ENCODE data around the gene IL2RG.

Gene IL2RG

DNA sequence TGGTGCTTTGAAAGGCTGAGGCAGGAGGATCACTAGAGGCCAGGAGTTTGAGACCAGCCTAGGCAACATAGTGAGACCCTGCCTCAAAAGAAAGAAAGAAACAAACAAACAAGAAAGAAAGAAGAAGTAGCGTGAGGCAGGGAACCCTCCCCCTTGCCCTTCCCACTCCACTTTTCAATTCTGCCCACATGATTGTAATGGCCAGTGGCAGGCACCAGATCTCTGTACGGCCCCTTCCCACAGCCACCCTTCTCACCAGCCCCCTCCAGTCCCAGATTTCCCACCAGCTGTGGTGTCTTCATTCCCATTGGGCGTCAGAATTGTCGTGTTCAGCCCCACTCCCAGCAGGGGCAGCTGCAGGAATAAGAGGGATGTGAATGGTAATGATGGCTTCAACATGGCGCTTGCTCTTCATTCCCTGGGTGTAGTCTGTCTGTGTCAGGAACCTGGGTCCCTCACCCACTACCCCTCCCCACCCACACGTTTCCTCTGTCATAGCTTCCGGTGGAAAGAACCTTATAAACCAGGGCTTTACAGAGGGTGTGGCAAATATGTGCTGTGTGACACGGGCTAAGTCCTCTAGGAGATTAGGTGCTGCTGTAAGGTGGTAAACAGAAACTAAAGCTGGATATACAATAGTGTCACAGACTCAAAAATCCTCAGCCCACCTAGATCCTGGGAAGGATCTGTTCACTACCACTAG lies at the start of gene IL2RG:
Gene IL2RG (minus strand): TSS at position 437 of the 703 bp plus-strand sequence. CDS start 38 bp downstream, at position 399.
- peak in 1 of 2 donors; percentile 66 for DNase-seq (ENCODE audit: low read depth in 2 of 2)

DNA sequence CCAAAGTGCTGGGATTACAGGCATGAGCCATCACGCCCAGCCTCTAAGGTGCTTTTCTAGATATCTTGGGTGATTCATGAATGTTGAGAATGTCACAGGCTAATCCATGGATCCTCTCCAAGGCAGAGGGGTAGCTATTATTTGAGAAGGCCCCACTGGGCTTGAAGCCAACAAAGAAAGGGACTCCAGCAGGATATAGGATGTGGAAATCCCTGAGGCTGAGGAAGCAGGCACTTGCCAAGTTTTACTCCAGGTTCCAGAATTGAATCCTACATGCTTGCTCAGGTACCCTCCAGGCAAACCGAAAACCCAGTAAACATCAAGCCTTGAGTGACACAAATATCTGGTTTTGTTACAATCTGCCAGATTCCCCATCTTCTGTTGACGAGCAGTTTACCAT lies 49.1 kb upstream of the IL2RG start:
- no peak for DNase-seq (ENCODE audit: low read depth in 2 of 2)

DNA sequence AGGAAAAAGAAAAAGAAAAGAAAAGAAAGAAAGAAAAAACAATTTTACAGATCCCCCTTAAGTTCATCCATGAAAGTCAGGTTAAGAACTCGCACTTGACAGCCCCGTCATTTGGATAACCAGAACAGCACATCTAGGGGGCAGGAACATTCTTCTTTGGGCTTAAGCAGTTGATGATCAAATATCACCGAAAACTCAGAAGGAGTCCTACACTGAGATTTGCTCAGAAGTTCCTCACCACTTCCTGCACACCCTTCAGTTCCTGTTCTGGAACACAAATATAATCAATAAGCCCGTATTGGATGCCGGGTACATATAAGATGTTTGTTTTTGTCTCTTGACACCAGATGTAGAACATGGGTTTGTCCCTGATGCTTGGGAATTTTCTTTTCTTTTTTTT lies 48.0 kb upstream of the IL2RG start:
- no peak for DNase-seq (ENCODE audit: low read depth in 2 of 2)

DNA sequence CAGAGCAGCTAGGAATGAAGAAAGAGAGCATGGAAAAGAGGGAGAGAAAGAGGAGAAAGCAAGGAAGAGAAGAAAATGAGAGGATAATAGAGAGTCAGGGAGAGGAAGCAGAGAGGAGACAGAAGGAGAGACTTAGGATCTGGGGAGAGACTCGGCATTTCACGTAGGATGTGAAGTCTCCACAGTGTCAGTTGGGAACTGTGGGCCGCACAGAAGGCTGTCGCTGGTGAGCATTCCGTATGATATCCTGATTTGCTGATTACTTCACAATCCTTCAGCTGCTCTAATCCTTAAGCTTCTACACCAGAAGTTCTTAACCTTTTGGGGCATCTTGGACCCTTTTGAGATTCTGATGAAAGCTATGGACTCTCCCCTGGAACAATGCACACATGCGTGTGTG lies 47.2 kb upstream of the IL2RG start:
- no peak for DNase-seq (ENCODE audit: low read depth in 2 of 2)

DNA sequence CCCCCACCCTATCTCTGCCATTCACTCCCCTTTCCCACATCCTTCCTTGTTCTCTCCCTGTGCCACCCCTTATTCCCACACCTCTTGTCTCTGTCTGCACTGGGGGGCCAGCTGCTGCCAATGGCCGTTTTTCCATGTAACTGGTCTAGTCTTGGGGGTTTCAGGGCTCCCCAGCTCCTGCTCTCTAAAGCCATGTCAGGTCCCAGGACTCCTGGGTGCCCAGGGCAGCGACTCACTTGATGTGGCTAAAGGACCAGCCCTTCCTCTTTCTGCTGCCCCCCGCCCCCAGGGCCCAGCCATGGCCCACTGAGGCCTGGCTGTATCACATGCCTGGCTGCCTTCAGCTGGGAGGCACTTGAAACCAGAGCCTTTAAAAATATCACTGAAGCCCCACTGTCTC lies 43.3 kb upstream of the IL2RG start:
- no peak for DNase-seq (ENCODE audit: low read depth in 2 of 2)

GRCh38 chrX:71154196-71154595 lies 42.8 kb upstream of the IL2RG start:
- no peak for DNase-seq (ENCODE audit: low read depth in 2 of 2)

- no peak for DNase-seq (ENCODE audit: low read depth in 2 of 2)
Measured at GRCh38 chrX:71151366-71151765, 40.0 kb upstream of the IL2RG start.

DNA sequence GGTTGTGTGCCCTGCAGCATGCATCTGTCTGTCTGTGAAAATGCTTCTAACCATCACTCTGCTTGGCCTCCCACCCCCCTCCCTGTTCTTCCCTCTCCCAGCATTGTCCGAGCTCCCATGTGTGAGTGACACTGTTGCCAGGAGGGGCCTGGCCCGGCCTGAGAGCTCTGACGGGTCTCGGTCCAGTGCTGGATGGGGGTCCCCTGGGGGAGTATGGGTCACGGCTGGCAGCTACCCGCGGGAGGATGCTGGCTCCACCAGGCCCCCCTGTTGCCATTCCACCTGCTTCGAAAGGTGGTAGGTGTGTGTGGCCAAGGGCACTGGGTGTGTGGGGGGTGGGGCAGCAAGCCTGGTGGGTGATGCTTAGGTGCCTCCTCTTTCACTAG lies 36.9 kb upstream of the IL2RG start:
- no peak for DNase-seq (ENCODE audit: low read depth in 2 of 2)

- no peak for DNase-seq (ENCODE audit: low read depth in 2 of 2)
Measured at GRCh38 chrX:71147496-71148277, 36.3 kb upstream of the IL2RG start.

DNA sequence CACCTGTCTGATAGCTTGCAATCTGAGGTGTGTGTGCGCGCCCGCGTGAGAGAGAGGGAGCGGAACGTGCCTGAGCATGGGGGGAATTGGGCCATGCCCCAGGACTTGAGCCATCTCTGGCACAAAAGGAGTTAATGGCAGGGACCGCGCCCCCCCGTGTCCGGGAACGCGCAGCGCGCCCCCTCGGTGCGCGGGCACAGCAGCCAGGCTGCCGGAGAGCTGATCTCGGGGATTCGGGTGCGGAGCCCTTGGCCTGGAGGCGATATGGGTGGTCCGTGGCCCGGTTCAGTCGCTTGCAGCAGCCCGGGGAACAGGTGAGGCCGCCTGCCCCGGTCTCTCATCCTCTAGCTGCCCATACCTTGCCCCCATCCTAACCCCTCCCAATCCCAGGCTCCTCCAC lies 33.3 kb upstream of the IL2RG start, which contains the start of gene NLGN3:
Gene NLGN3 (plus strand): TSS at position 191 of the 400 bp plus-strand sequence. CDS start 2,909 bp downstream, outside the sequence.
- DNase-seq (ENCODE audit: low read depth in 2 of 2): no peak

GRCh38 chrX:71143508-71143907 lies 32.1 kb upstream of the IL2RG start:
- DNase-seq (ENCODE audit: low read depth in 2 of 2): no peak

DNA sequence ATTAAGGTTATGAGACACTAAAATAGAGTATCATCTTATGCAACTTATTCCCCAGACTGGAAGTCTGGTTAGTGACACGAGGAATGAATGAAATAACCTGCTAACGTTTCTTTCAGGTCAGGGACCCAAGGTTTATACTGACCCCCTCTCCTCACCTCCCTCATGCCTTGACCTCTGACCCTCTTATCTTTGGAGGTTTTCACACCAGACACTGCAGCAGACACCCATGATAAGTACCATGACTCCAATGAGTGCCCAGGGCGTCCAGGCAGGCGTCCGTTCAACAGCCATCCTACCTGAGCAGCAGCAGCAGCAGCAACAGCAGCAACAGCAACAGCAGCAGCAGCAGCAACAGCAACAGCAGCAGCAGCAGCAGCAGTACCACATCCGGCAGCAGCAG lies 29.1 kb upstream of the IL2RG start:
- no peak for DNase-seq (ENCODE audit: low read depth in 2 of 2)

GRCh38 chrX:71131510-71131909 lies 20.1 kb upstream of the IL2RG start:
- DNase-seq (ENCODE audit: low read depth in 2 of 2): no peak

GRCh38 chrX:71128915-71129765 lies 17.8 kb upstream of the IL2RG start:
- peak; percentile 67 to 75 for DNase-seq (ENCODE audit: low read depth in 2 of 2)

- DNase-seq (ENCODE audit: low read depth in 2 of 2): no peak
Measured at GRCh38 chrX:71128166-71128833, 16.9 kb upstream of the IL2RG start.

- DNase-seq (ENCODE audit: low read depth in 2 of 2): no peak
Measured at GRCh38 chrX:71118985-71119535, 7.7 kb upstream of the IL2RG start.

GRCh38 chrX:71118032-71118984 lies 6.9 kb upstream of the IL2RG start, which contains the start of gene MED12:
MED12 (plus strand) TSS chrX:71118596; CDS start chrX:71118755, 159 bp downstream.
- peak; percentile 67 to 76 for DNase-seq (ENCODE audit: low read depth in 2 of 2)

DNA sequence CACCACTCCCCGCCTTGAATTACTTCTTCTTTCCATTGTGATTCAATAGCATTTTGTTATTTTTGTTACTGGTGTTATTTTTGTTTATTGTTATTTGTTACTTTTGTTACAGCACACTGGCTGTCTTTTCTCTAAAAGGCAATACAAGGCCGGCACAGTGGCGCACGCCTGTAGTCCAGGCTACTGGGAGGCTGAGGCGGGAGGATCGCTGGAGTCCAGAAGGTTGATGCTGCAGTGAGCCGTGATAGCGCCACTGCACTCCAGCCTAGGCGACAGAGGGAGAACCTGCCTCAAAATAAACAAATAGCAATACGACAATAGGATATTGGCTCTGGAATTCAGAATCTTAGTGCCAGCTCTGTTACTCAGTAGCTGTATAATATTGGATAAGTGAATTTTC lies 6.0 kb upstream of the IL2RG start:
- DNase-seq (ENCODE audit: low read depth in 2 of 2): no peak

DNA sequence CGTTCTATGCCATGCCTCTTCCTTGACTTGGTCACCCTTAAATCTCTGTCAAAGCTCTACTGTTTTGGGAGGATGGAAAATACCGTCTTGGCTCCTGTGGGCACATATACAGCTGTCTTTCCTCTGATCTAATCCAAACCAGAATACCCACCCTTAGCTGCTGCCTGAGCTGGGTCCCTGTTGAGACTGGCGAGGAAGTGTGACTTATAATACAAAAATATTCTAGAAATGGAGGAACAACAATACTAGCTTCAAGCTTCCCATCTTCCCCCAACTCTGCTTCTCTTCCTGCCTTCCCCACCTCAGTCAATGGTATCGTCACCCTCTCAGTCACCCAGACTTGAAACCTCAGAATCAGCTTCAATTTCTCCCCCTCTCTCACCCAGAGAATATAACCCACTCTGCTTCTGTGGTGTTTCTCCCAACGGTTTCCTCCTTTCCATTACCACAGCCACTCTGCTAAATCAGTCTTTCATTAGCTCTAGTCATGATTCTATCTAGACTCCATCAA lies 599 bp upstream of the IL2RG start:
- no peak for DNase-seq (ENCODE audit: low read depth in 2 of 2)

GRCh38 chrX:71109051-71109450 lies 2.3 kb downstream of the IL2RG start:
- DNase-seq (ENCODE audit: low read depth in 2 of 2): no peak

All from activated CD4-positive, alpha-beta T cell treated with anti-CD3 and anti-CD28 coated beads for 24 hours (primary cell).